ENCODE results near the gene MRPL40. TPM values are rescaled to one million over a fixed set of nuclear protein-coding genes. Genes with fewer than 3 reads are reported as not detected.

Gene MRPL40
- total and polyA plus RNA-seq, 2 donors (not counting 1 experiment from before 2014, with no cell fraction given): 12.5 to 21.9 TPM

DNA sequence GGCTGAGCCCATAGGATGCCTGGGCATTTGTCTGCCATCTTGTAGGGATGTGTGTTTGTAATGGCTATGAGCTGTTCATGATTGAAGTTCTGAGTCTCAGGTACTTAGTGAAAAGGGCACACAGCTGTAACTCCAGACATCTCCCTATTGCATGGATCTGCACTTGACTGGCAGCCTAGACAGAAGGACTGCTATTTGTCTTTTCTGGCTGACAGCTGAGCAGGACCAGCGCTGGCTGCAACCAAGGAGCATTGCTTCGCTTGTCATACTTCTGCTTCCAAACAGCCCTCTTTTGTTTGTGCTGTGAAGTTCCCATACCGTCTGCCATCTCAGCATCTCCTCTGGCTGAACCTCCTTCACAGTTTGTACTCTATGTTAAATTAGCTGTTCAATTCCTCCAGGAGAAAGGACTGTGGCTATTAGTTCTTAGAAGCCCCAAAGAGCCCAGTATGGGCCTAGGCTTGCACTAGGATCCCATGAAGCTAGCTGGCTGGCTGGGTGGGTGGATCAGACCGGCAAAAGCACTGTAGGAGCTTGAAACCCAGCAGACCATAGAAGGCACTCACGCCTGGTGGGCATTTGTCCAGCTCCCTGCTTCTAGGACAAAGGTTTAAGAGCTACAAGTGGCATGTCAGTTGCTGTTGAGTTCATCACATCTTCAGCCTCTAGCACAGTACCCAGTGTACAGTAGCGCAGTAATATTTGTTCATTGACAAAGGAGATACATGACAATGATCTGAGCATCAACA lies 21.2 kb upstream of the MRPL40 start:
- Histone ChIP-seq H3K4me1 (ENCODE audit: control insufficient read depth in 2 of 2, insufficient read depth in 2 of 2, low read length in 2 of 2) (no peaks in the 10 kb centered on the region), H3K9ac (ENCODE audit: low read length) (no peak overlapping the region), H3K27me3 (replicated peaks in 1 of 4; ENCODE audit: control extremely low read depth in 1 of 4, control insufficient read depth in 3 of 4, insufficient read depth in 4 of 4, low read length in 3 of 4) (no peaks in the 10 kb centered on the region), H3K4me3 (ENCODE audit: control extremely low read depth in 1 of 5, extremely low read depth in 1 of 5, insufficient read depth in 1 of 5, low read depth in 2 of 5, low read length in 4 of 5) (no peak overlapping the region), H4K20me1 (ENCODE audit: control insufficient read depth, insufficient read depth, low read length, poor library complexity, severe bottlenecking) (peaks cover 41% of the 10 kb centered on the region), H3K9me3 (ENCODE audit: control extremely low read depth in 1 of 3, control insufficient read depth in 2 of 3, insufficient read depth in 1 of 3, low read length in 2 of 3) (no peaks in the 10 kb centered on the region), H3K79me2 (ENCODE audit: control insufficient read depth, insufficient read depth, low read length) (peaks cover 46% of the 10 kb centered on the region), H3K36me3 (replicated peaks in 1 of 2; ENCODE audit: control extremely low read depth in 1 of 2, control insufficient read depth in 1 of 2, extremely low read depth in 1 of 2, insufficient read depth in 2 of 2, low read length in 1 of 2) (peaks cover 0 to 43% of the 10 kb centered on the region in 2 experiments), H2AFZ (ENCODE audit: insufficient read depth, low read depth, low read length, poor library complexity, severe bottlenecking) (no peak overlapping the region), H3K4me2 (replicated peaks; ENCODE audit: low read depth, low read length, poor library complexity, severe bottlenecking) (no peak overlapping the region), H3K27ac (ENCODE audit: low read length in 2 of 2) (no peak overlapping the region)
- H3K27ac Mint-ChIP-seq: no peak overlapping the region
- H3K9me3 Mint-ChIP-seq (ENCODE audit: insufficient read depth): no peaks in the 10 kb centered on the region
- no peak for ATAC-seq (ENCODE audit: low read depth)
- H3K27me3 Mint-ChIP-seq: no peaks in the 10 kb centered on the region
- intact Hi-C loops (cut with micrococcal nuclease): no loop called here
- 94% methylated on average over 5 of the region's 6 CpGs for WGBS (ENCODE audit: insufficient coverage)
- H3K4me3 Mint-ChIP-seq: no peak overlapping the region
- no peak for DNase-seq
- ChIA-PET CTCF (interaction anchor here (0.6 kb wide), 1 partner anchor 135 kb away, joined by 3 read pairs; no protein-coding TSS in a partner anchor), POLR2A (no interaction called here)
- H3K4me1 Mint-ChIP-seq: peaks cover 21% of the 10 kb centered on the region
- no peak for TF ChIP-seq EZH2 (IDR thresholded peaks at IDR 0.05; ENCODE audit: borderline replicate concordance, insufficient read depth, low read depth, low read length, poor library complexity, severe bottlenecking)
- no peak for TF ChIP-seq CTCF (IDR thresholded peaks at IDR 0.05)

DNA sequence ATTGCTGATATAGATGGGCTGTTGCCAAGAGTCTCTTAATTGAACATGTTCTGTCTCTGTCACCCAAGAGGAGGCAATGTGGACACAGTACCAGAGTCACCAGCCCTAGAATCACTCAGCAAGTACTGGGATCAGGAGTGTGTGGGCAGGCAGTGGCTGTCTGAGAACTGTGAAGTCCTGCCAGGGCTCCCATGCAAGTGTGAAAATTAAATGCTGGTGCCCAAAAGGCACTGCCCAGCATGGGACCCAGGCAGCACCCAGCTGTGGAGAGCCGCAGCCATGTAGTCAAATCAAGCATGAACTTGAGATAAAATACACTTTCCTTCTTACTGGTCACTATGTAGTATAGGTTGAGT lies 20.7 kb upstream of the MRPL40 start:
- no peaks in the 10 kb centered on the region for H3K27me3 Mint-ChIP-seq
- Histone ChIP-seq H2AFZ (ENCODE audit: insufficient read depth, low read depth, low read length, poor library complexity, severe bottlenecking) (no peak overlapping the region), H3K4me2 (replicated peaks; ENCODE audit: low read depth, low read length, poor library complexity, severe bottlenecking) (no peak overlapping the region), H3K79me2 (ENCODE audit: control insufficient read depth, insufficient read depth, low read length) (peaks cover 51% of the 10 kb centered on the region), H3K36me3 (replicated peaks in 1 of 2; ENCODE audit: control extremely low read depth in 1 of 2, control insufficient read depth in 1 of 2, extremely low read depth in 1 of 2, insufficient read depth in 2 of 2, low read length in 1 of 2) (peaks cover 0 to 40% of the 10 kb centered on the region in 2 experiments), H4K20me1 (ENCODE audit: control insufficient read depth, insufficient read depth, low read length, poor library complexity, severe bottlenecking) (peaks cover 41% of the 10 kb centered on the region), H3K9me3 (ENCODE audit: control extremely low read depth in 1 of 3, control insufficient read depth in 2 of 3, insufficient read depth in 1 of 3, low read length in 2 of 3) (no peaks in the 10 kb centered on the region), H3K4me3 (ENCODE audit: control extremely low read depth in 1 of 5, extremely low read depth in 1 of 5, insufficient read depth in 1 of 5, low read depth in 2 of 5, low read length in 4 of 5) (no peak overlapping the region), H3K27me3 (replicated peaks in 1 of 4; ENCODE audit: control extremely low read depth in 1 of 4, control insufficient read depth in 3 of 4, insufficient read depth in 4 of 4, low read length in 3 of 4) (no peaks in the 10 kb centered on the region), H3K27ac (ENCODE audit: low read length in 2 of 2) (no peak overlapping the region), H3K4me1 (ENCODE audit: control insufficient read depth in 2 of 2, insufficient read depth in 2 of 2, low read length in 2 of 2) (no peaks in the 10 kb centered on the region), H3K9ac (ENCODE audit: low read length) (no peak overlapping the region)
- no peak overlapping the region for H3K27ac Mint-ChIP-seq
- no peaks in the 10 kb centered on the region for H3K9me3 Mint-ChIP-seq (ENCODE audit: insufficient read depth)
- intact Hi-C loops (cut with micrococcal nuclease): no loop called here
- no peak for DNase-seq
- H3K4me1 Mint-ChIP-seq: peaks cover 21% of the 10 kb centered on the region
- no CpG with 5 or more reads among the region's 1 CpG for WGBS (ENCODE audit: insufficient coverage)
- no peak for ATAC-seq (ENCODE audit: low read depth)
- no peak for TF ChIP-seq CTCF (IDR thresholded peaks at IDR 0.05)
- no peak for TF ChIP-seq EZH2 (IDR thresholded peaks at IDR 0.05; ENCODE audit: borderline replicate concordance, insufficient read depth, low read depth, low read length, poor library complexity, severe bottlenecking)
- CTCF ChIA-PET: no interaction called here
- H3K4me3 Mint-ChIP-seq: no peak overlapping the region
- POLR2A ChIA-PET: no interaction called here
